Natural killer cell treated with Interleukin-12 subunit alpha and Interleukin-12 subunit beta and Interleukin-15 and Interleukin-18, amount 100 ng/mL, for 72 hours (primary cell): ENCODE measurements around the gene DHCR24. TPM values are rescaled to one million over a fixed set of nuclear protein-coding genes. Genes with fewer than 3 reads are reported as not detected.
"Not testable (repeated sequence)": the region's sequence is repeated elsewhere in the genome, so short reads cannot be mapped to it uniquely, and the experiment has no call there.

ENCODE experiments used
- ATAC-seq, 2 donors: fragments of 150-1000 bp; cut with Tn5 transposase in 1 of 2; sonication (Bioruptor Pico), chemical (Tn5 transposase) in 1 of 2; 2 replicates each; pipeline ENCODE4 v1.10.0; 2021
- DNase-seq: peaks from one replicate; pipeline ENCODE4 v3.0.0; 2022; ENCODE audit warnings: low spot score
- H3K27ac Mint-ChIP-seq, 2 donors: 1 replicate in 1 of 2; 2 replicates in 1 of 2; pipeline ENCODE4 v1.8.0; 2022; ENCODE audit warnings: mixed read lengths in 2 of 2, mild to moderate bottlenecking in 1 of 2, moderate library complexity in 1 of 2
- H3K27me3 Mint-ChIP-seq, 2 donors: 1 replicate in 1 of 2; 2 replicates in 1 of 2; pipeline ENCODE4 v1.8.0; 2022; ENCODE audit warnings: mixed read lengths in 2 of 2
- H3K36me3 Mint-ChIP-seq: one replicate; pipeline ENCODE4 v1.8.0; 2022; ENCODE audit warnings: mixed read lengths
- H3K4me1 Mint-ChIP-seq, 2 donors: 1 replicate in 1 of 2; 2 replicates in 1 of 2; pipeline ENCODE4 v1.8.0; 2022; ENCODE audit warnings: low read depth in 2 of 2, mixed read lengths in 2 of 2, mild to moderate bottlenecking in 1 of 2
- H3K4me3 Mint-ChIP-seq: one replicate; pipeline ENCODE4 v1.8.0; 2022; ENCODE audit warnings: mixed read lengths
- H3K9me3 Mint-ChIP-seq: 2 replicates; pipeline ENCODE4 v1.8.0; 2022; ENCODE audit warnings: mixed read lengths
- total RNA-seq, 2 donors: library from RNA; stranded (reverse); gene quantifications; one replicate each; pipeline ENCODE4 v1.2.3, GENCODE V29; 2022

DHCR24 gene
- total RNA-seq, 2 donors from 2014 or later: 124 to 187 TPM

DNA sequence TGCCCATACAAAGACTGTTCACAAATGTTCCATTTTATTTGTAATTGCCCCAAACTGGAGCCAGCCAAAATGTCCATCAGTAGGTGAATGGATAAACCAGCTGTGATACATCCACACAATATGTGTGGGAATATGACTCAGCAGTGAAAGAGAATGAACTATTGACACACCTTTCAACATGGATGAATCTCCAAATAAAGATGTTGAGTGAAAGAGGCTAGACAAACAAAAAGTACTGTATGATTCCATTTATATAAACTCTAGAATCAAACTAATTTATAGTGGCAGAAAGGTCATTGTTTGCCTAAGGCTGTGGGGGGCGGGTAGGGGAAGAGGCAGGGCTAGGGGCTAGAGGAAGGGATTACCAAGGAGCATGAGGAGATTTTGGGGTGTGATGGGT is 4.5 kb downstream of the DHCR24 start:
- no peaks in the 10 kb centered on the region for H3K27me3 Mint-ChIP-seq
- no peak for ATAC-seq
- H3K36me3 Mint-ChIP-seq: peaks cover 23% of the 10 kb centered on the region
- H3K9me3 Mint-ChIP-seq: no peaks in the 10 kb centered on the region
- H3K4me1 Mint-ChIP-seq: peaks cover 35 to 49% of the 10 kb centered on the region in 2 donors
- no peak overlapping the region for H3K4me3 Mint-ChIP-seq
- H3K27ac Mint-ChIP-seq: no peak overlapping the region
- no peak for DNase-seq

DNA sequence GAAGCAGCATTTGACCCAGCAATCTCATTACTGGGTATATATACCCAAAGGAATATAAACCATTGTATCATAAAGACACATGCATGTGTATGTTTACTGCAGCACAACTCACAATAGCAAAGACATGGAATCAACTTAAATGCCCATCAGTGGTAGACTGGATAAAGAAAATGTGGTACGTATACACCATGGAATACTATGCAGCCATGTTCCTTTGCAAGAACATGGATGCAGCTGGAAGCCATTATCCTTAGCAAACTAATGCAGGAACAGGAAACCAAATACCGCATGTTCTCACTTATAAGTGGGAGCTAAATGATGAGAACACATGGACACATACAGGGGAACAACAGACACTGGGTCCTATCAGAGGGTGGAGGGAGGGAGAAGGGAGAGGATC is 5.4 kb downstream of the DHCR24 start:
- peaks cover 27% of the 10 kb centered on the region for H3K36me3 Mint-ChIP-seq

DNA sequence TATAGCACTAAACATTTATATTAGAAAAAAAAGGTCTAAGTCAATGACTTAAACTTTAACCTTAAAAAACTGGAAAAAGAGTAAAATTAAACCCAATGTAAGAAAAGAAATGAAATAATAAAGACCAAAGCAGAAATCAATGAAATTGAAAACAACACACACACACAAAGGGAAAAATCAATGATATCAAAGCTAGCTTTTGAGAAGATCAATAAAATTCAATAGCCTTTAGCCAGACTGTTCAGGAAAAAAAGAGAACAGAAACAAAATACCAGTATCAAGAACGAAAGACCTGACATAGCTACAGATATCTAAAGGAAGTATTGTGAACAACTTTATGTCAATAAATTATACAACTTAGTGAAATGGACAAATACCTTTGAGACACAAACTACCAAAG is 7.1 kb downstream of the DHCR24 start:
- Mint-ChIP-seq H3K36me3 (peaks cover 29% of the 10 kb centered on the region), H3K27ac (no peak overlapping the region), H3K4me1 (peaks cover 14 to 31% of the 10 kb centered on the region in 2 donors), H3K4me3 (no peak overlapping the region), H3K27me3 (no peaks in the 10 kb centered on the region), H3K9me3 (no peaks in the 10 kb centered on the region)
- DNase-seq (no peak), ATAC-seq (no peak)

More for the DNA sequence above, 5.4 kb downstream of the DHCR24 start:
- ATAC-seq, H3K27me3 Mint-ChIP-seq, H3K4me3 Mint-ChIP-seq, DNase-seq, H3K9me3 Mint-ChIP-seq, H3K27ac Mint-ChIP-seq: not testable (repeated sequence)
- H3K4me1 Mint-ChIP-seq: peaks cover 31 to 44% of the 10 kb centered on the region in 2 donors

DNA sequence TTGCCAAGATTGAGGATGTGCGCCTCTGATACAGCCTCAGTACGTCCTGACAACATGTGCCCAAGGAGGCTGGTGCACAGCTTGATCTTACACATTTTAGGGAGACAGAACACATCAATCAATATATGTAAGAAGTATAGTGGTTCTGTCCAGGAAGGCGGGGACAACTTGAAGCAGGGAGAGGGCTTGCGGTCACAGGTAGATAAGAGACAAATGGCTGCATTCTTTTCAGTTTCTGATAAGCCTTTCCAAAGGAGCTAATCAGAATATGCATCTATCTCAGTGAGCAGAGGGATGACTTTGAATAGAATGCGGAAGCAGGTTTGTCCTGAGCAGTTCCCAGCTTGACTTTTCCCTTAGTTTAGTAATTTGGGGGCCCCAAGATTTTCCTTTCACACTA is 10.2 kb downstream of the DHCR24 start:
- Mint-ChIP-seq H3K9me3 (no peaks in the 10 kb centered on the region), H3K4me3 (no peak overlapping the region), H3K36me3 (peaks cover 21% of the 10 kb centered on the region), H3K27me3 (no peaks in the 10 kb centered on the region), H3K27ac (no peak overlapping the region), H3K4me1 (peaks cover 0 to 9% of the 10 kb centered on the region in 2 donors)
- ATAC-seq: no peak
- no peak for DNase-seq

DNA sequence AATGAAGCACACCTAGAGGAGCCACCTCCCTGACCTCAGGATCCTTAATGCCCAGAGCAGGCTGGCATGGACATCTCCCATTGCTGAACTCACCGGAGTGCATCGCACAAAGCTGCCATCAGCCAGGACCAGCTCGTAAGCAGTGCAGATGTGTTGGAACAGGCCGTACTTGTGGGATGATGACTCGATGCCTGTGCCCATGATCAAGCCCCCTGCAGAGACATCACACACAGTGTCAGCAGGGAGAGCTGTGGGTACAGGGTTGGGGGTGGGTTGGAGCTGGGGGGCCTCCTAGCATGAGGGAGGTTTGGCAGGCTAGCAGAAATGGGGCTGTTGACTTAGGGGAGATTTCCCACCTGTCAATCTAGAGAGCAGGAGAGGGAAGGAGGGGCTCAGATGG is 12.0 kb downstream of the DHCR24 start:
- Mint-ChIP-seq H3K36me3 (peaks cover 12% of the 10 kb centered on the region), H3K27ac (peak overlapping the region in 1 of 2 donors; percentile 54), H3K4me1 (peaks cover 0 to 3% of the 10 kb centered on the region in 2 donors), H3K9me3 (no peaks in the 10 kb centered on the region), H3K27me3 (no peaks in the 10 kb centered on the region), H3K4me3 (no peak overlapping the region)
- no peak for DNase-seq
- no peak for ATAC-seq

DNA sequence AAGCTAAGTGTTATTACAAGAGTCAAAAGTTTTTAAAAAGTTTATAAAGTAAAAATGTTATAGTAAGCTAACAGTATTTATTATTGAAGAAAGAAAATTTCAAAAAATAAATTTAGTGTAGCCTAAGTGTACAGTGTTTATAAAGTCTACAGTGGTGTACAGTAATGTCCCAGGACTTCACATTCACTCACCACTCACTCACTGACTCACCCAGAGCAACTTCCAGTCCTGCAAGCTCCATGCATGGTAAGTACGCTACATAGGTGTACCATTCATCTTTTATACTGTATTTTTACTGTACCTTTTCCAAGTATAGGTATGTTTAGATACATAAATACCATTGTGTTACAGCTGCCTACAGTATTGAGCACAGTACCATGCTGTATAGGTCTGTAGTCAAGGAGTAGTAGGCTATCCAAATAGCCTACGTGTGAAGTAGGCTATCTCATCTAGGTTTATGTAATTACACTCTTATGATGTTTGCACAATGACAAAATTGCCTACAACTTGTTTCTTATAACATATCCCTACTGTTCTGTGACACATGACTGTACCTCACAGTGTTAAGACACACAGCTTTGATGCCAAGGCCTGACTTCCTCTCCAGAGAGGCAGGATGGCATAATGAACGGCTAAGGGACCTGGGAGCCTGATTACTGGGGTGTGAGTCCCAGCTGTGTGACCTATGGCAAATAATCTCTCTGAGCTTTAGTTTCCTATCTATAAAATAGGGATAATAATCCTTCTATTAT is 12.7 kb downstream of the DHCR24 start:
- Mint-ChIP-seq H3K4me1 (peaks cover 0 to 3% of the 10 kb centered on the region in 2 donors), H3K9me3 (no peaks in the 10 kb centered on the region), H3K4me3 (no peak overlapping the region), H3K27ac (no peak overlapping the region), H3K27me3 (no peaks in the 10 kb centered on the region), H3K36me3 (peaks cover 10% of the 10 kb centered on the region)
- ATAC-seq (no peak), DNase-seq (no peak)

DNA sequence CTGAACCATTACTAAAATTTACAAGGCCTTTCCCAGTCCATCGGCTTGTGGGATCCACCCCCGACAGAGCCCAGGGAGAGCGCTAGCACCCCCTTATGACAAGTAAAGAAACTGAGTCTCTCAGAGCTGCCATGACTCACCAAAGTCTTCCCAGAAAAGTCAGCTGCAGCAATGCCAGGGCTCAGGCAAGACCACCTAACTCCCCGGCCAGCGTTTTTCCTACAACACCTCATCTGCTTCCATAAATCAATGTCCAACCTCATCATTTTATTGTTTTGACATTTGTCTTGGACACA is 15.0 kb downstream of the DHCR24 start:
- H3K27me3 Mint-ChIP-seq: no peaks in the 10 kb centered on the region
- no peak for DNase-seq
- no peaks in the 10 kb centered on the region for H3K9me3 Mint-ChIP-seq
- no peak for ATAC-seq
- H3K36me3 Mint-ChIP-seq: peaks cover 15% of the 10 kb centered on the region
- no peak overlapping the region for H3K27ac Mint-ChIP-seq
- peaks cover 0 to 3% of the 10 kb centered on the region in 2 donors for H3K4me1 Mint-ChIP-seq
- H3K4me3 Mint-ChIP-seq: no peak overlapping the region

DNA sequence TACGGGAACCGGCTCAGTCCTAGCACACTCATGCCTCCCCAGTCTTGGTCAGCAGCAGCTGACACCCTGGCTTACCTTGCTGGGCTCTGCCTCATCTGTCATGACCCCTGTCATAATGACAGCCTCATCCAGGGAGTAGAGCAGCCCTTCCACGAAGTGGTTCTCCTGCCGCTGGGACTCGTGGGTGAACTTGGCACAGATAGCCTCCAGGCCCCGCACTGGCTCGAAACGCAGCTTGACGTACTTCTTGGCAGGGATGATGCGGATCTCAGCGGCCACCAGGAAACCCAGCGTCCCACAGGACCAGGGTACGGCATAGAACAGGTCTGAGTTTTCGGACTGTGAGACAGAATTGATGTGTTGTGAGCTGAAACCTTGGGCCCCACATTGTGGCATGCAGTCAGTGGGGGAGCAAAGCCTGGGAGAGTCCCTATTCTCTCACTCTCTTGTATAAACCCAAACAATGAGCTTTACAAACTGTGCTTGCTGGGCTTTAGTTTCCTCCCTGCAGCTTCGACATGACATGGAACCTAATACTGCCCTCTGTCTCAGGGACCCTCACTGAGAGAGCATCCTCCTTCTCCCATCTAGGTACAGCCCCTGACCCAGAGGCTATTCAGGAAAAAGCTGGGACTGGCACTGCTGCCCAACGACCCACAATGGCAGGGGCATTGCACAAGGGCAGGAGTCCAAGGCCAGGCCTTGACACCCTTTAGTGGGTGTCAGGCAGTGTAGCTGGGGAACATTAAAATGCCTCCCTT is 15.5 kb downstream of the DHCR24 start:
- DNase-seq (no peak), ATAC-seq (peak in 1 of 2 donors; percentile 14)
- Mint-ChIP-seq H3K9me3 (no peaks in the 10 kb centered on the region), H3K36me3 (peaks cover 10% of the 10 kb centered on the region), H3K4me3 (no peak overlapping the region), H3K27me3 (no peaks in the 10 kb centered on the region), H3K27ac (no peak overlapping the region), H3K4me1 (peaks cover 0 to 3% of the 10 kb centered on the region in 2 donors)

DNA sequence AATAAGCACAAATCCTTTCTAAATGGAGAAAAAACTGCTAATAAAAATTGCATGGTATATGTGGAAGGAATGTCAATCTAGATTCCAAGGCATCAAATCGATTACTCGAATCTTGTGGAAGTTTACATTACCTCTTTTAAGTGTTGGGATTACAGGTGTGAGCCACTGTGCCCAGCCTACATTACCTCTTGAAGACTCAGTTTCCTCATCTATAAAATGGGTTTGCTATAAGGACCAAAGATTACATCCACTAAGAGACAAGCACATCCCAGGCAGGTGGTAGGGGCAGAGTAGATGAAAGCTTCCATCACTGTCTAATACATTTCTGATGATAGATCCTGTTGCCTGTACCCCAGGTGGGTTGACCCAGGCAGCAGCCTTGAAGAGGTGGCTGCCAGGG is 16.1 kb downstream of the DHCR24 start:
- Mint-ChIP-seq H3K27ac (no peak overlapping the region), H3K9me3 (no peaks in the 10 kb centered on the region), H3K27me3 (no peaks in the 10 kb centered on the region), H3K4me1 (peaks cover 0 to 3% of the 10 kb centered on the region in 2 donors), H3K36me3 (peaks cover 10% of the 10 kb centered on the region), H3K4me3 (no peak overlapping the region)
- DNase-seq: no peak
- no peak for ATAC-seq

DNA sequence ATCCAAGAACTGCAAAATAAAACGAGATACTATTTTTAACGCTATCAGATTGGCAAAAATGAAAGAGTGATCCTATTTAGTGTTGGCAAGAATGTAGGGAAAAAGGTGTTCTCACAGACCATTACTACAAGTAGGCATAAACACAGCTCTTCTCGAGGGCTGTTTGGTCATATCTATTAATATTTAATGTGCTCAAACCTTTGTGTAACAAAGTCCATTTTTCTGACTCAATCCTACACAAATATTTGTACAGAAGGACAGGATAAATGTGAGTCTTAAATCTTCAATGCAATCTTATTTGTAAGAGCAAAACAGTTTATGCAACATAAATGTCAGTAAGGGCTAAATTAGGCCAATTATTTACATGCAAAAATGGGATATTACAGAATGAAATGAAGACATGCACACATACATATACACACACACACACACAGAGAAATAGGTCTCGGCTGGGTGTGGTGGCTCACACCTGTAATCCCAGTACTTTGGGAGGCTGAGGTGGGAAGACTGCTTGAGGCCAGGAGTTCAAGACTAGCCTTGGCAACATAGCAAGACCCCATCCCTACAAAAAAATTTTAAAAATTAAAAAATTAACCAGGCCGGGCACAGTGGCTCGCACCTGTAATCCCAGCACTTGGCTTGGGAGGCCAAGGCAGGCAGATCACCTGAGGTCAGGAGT is 17.7 kb downstream of the DHCR24 start:
- DNase-seq (no peak), ATAC-seq (no peak)
- no peak overlapping the region for H3K4me3 Mint-ChIP-seq
- H3K9me3 Mint-ChIP-seq: no peaks in the 10 kb centered on the region
- peaks cover 5 to 8% of the 10 kb centered on the region in 2 donors for H3K4me1 Mint-ChIP-seq
- H3K27ac Mint-ChIP-seq: no peak overlapping the region
- peaks cover 18% of the 10 kb centered on the region for H3K36me3 Mint-ChIP-seq
- no peaks in the 10 kb centered on the region for H3K27me3 Mint-ChIP-seq

DNA sequence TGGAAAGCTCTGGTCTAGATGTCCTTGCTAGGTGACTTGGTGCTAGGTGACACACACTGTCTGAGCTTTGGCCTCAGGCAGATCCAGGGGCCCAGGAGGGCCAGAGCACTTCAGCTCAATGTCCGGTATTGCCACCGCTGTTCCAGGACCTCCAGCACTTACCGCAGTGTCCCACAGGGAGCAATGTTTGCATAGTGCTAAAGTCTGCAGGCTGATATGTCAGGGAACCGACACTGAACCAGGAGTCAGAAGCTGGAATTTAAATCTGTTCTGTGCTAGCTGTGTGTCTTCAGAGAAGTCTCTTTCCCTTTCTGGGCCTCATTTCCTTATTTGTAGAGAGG is 19.3 kb downstream of the DHCR24 start:
- no peaks in the 10 kb centered on the region for H3K9me3 Mint-ChIP-seq
- peaks cover 30% of the 10 kb centered on the region for H3K36me3 Mint-ChIP-seq
- DNase-seq: no peak
- H3K4me3 Mint-ChIP-seq: no peak overlapping the region
- ATAC-seq: no peak
- H3K27ac Mint-ChIP-seq: no peak overlapping the region
- H3K27me3 Mint-ChIP-seq: no peaks in the 10 kb centered on the region
- H3K4me1 Mint-ChIP-seq: peaks cover 12 to 15% of the 10 kb centered on the region in 2 donors

DNA sequence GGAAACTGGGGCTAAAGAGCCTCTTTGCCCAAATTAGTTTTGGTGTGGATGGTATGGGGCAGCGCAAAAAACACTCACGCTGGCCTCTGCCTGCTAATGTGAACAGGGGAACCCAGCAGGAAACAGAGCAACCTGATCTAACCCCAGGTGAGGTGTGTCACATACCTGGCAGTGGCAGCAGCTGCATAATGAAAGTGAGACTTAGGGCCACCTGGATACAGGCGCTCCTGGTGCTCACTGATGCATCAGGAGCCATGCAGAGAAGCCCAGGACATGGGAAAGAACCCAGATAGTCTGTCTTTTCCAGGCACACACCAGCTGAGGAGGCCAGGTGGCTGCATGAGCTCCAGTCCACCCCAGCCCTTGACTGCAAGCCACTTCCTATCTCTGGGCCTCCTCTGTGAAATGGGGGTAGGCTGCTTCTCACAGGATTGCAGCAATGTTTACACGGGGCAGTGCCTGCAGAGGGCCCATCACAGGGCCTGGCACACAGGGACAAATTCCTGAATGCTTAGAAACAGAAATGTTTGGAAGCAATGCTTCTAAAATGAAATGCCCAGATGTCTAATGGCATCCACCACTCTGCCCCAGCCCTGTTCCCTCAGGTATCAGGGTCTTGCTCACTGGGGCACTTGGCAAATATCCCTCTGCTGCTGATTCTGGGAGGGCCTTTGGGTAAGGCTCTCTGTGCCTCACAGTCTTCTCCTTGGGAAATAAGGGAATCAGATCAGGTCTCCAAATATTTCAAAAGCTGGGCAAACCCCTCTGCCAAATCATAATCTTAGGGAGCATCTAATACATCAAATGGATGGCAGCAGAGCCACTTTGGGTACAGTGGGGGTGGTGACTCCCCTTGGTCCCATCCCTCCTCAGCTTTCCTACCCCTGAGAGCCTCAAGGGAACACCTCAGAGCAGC is 19.9 kb downstream of the DHCR24 start:
- Mint-ChIP-seq H3K9me3 (no peaks in the 10 kb centered on the region), H3K27ac (no peak overlapping the region), H3K4me3 (no peak overlapping the region), H3K36me3 (peaks cover 33% of the 10 kb centered on the region), H3K27me3 (no peaks in the 10 kb centered on the region), H3K4me1 (peaks cover 19 to 21% of the 10 kb centered on the region in 2 donors)
- DNase-seq (no peak), ATAC-seq (no peak)

DNA sequence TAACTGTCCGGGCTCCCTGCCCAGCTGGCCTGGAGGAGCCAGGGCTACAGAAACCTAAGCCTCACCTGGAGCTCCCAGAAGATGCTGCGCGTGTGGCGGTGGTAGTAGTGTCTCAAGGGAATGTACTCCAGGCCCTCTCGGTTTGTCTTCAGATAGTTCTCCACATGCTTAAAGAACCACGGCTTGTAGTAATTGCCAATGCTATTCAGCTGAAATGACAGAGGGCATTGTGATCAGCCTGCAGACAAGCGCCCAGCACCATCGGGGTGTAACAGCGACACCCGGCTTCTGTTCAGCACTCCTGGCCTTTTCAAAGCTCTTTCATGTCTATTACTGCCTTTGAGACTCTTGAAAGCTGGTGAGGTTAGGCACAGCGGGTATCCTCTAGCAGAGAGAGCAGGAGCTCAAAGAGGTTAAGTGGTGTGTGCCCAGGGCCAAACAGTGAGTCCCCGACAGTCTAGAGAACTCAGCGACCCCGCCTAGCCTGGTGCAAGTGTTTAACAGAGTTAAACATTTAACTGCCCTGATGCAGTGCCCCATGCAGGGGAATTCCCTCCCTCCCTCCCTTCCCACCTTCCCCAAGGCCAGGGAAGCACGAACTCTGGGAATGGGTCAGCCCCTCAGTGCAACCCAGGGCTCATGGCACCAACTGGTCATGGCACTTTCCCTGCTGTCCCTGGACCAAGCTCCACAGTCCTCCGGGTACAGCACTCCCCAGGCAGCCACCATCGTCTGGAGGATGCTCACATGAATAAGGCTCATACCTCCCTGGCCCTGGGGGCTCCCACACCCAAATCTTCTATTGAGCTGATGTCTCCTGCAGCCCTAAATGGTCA is 21.5 kb downstream of the DHCR24 start:
- peaks cover 35% of the 10 kb centered on the region in 2 donors for H3K4me1 Mint-ChIP-seq
- no peaks in the 10 kb centered on the region for H3K27me3 Mint-ChIP-seq
- no peak overlapping the region for H3K4me3 Mint-ChIP-seq
- DNase-seq (no peak), ATAC-seq (no peak)
- no peaks in the 10 kb centered on the region for H3K9me3 Mint-ChIP-seq
- H3K36me3 Mint-ChIP-seq: peaks cover 45% of the 10 kb centered on the region
- H3K27ac Mint-ChIP-seq: peak overlapping the region in 1 of 2 donors; percentile 22
